NCI-H2029 (cell line): ENCODE results near the gene GREB1.

Source experiments
- DNase-seq: peaks from one replicate; lab custom pipeline; 2025; lab: John Stamatoyannopoulos, UW

GREB1 gene

DNA sequence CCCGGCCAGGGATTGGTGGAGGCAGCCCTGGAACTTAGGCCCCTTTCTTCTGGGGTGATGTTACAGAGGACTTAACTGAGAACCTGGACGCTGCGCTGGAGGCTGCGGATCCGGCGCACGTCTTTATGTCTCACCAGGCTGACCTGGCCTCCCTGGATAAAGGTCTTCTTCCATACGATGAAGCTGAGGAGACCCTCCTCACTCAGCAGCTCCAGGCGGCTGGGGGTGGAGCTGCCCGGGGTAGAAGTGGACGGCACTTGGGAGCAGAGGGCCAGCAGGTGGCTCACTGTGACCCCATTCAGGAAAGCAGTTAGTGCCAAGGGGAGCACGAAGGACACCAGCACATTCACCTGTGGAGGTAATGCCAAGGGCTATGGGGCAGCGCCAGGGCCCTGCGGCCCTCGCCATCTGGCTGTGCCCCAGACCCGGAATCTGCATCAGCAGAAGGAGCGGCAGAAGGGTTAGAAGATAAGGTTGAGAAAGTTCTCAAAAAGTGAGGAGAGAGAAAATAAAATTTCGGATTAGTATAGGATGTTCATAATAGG lies 128.1 kb downstream of the GREB1 start:
- DNase-seq = no peak

DNA sequence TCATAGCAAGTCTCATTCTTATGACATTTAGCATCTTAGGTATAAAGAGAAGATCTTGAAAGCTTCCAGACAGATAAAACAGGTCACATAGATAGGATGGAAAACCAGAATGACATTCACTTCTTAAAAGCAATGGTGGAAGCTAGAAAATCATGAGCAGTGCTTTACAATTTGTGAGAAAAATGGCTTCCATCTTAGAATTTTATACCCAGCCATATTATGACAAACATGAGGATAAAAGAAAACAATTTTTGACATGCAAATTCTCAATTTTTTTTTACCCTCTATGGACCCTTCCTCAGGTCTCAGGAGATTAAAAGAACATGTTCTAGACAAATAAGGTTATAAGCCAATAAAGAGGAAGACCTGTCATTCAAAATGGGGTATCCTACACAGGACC lies 129.0 kb downstream of the GREB1 start:
- DNase-seq = no peak

DNA sequence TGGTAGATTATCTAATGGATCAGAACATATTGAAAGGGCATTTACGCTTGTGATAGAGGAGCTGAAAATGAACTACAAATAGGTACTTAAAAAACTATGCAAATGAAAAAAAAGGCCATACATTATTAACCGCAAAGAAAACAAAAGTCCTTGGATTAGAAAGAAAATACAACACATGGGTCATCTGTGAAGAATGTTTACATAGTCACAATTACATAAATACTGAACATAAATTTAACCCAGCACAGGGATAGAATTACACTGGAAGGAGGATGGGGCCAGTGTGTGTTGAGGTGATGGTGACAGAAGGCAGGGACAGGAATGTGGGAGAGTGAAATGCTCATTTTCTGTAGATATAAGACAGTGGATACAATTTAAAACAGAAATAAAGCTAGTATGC lies 129.6 kb downstream of the GREB1 start:
- no peak for DNase-seq

DNA sequence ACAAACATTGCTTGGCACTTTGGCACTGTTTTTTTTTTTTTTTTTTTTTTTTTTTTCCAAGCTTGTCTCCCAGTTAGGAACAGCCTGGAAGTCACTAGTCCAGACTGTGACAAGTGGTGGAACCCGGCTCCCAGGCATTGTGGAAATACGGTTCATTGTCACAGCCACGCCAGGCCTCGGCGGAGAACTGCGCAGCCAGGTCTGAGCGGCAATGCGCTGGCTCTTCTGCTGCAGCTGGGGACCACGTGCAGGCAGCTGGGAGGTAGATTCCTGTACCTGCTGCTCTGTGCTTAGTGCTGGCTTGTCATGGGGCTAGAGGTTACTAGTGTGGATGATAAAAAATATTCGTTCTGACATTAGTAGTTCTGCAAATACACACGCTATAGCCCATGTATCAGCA lies 131.2 kb downstream of the GREB1 start:
- DNase-seq = no peak

DNA sequence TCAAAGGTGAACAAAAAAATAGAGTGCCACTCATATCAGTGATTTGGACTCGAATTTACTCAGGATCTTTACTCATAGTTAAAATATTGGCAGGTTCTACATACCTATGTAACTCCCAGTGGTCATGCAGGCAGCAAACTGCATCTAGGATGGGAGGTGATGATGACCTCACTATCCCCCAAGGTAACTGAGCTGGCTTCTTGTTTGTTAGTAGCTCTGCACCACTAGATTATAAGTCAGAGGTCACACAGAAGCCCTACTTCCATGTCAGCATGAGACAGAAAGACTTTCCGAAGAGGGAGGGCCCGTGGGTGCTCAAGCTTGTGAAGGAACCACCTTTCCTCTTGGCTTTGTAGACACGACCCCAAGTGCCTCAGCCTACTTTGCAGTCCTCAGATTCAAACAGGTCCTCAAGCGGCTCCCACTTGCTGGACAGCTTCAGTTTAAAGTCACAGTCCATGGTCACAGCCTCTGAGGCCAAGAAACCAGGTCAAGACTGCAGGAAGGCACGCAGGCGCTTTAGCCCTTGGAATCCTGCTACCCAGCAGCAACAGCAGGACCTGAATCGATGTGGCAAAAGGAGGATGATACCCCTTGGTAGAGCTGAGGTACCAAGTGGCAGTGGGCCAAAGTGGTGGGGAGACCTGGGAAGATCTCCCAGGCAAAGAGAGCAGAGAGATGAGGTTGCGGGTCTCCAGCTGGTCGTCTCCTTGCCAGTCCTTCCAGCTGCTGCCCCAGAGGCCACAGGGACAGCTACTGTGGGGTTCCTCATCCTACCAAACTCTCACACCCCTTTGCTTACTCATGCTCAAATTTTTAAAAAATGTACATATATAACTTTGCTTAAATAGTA lies 131.9 kb downstream of the GREB1 start:
- DNase-seq = no peak

DNA sequence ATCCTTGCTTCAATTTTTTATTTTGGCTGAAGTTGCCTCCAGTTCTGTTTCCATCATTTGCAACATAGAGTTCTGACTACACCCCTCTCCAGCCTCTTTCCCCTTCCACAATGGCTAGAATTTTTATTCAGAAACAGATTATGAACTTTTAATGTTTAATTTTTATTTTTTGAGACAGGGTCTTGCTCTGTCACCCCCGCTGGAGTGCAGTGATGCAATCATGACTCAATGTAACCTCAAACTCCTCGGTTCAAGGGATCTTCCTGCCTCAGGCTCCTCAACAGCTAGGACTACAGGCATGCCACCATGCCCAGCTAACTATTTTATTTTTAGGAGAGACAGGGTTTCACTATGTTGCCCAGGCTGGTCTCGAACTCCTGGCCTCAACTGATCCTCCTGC lies 133.3 kb downstream of the GREB1 start:
- no peak for DNase-seq

DNA sequence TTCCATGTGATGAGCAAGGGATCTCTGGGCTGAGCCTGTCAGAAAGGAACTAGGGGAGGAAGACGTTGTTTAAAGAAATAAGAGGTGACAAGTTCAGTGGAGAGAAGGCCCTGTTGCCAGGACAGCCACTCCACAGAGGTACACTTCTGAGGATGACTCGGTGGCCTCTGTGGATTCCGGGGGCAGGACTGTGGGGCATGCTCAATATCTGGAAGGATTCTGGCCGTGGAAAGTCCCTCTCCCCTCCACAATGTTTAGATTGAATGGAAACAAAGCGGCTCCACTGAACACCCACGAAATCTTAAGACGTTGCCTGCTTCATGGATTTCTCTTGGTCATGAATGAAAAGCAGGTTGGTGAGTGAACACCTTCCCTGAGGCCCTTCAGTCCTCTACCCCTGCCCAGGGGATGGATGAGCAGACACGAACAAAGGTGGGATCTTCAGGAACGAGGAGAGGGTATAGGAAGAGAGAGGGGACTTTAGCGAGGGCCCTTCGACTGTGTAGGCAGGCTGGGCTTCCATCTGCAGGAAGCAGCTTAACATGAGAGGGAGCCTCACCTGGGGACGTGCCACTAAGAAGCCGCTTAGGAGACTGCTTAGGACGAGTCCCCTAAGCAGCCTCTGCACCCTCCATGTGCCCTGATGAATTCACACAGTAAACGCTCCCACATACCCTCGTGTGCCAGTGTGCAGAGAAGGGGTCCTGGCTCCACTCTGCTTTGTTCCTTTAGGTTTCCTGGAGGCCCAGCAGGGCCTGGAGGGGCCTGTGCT lies 134.2 kb downstream of the GREB1 start:
- DNase-seq = no peak

DNA sequence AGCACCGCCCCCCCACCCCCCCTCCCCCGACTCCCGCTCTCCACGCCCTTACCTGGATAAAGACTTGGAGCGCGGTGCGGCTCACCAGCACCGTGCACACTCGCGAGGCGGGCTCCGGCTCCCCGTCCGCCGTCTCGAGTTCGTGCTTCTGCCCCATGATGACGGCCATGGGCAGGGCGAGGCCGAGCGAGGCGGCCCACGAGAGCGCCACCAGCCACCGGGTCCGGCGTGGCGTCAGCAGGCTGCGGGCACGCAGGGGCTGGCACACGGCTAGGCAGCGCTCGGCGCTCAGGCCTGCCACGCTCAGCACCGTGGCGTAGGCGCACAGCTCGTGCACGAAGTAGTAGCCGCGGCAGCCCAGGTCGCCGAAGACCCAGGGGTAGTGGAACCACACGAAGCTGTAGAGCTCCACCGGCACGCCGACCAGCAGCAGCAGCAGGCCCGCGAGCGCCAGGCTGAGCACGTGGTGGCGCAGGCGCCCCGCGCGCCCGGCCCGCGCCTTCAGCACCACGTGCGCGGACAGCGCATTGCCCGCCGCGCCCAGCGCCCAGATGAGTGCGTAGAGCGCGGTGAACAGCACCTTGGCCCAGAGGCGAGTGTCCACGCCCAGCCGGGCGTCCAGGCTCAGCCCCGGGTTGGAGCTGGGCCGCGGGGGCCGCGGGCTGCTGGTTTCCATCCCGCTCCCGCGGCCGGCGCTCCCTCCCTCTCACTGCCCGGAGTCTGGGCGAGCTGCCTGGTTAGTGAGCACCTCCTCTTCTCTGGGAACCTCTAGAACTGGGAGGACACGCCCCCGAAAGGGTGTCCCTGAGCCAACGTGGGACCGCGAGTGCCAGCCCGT lies 135.8 kb downstream of the GREB1 start, which contains the start of gene NTSR2:
Gene NTSR2, minus strand, starts transcription at position 742 of the 838 bp plus-strand sequence. Its CDS starts 66 bp downstream, at position 676.
- DNase-seq = no peak

DNA sequence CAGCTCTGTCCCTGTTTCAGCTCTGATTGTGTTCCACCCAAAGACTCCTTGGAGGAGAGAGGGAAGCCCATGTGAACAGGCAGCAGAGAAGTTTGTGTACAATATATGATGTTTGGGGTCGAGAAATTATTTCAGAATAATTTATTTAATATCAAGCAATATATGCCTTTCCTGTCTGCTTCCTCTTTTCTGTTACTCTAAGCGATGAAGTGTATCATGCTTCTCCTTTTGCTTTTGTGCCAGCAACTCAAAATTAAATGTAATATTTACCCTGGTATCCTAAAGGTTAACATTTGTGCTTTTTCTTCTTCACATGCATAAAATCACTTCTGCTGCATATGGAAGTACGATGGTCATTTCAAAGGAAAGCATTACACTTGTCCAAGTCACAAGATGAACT lies 138.6 kb downstream of the GREB1 start:
- no peak for DNase-seq

DNA sequence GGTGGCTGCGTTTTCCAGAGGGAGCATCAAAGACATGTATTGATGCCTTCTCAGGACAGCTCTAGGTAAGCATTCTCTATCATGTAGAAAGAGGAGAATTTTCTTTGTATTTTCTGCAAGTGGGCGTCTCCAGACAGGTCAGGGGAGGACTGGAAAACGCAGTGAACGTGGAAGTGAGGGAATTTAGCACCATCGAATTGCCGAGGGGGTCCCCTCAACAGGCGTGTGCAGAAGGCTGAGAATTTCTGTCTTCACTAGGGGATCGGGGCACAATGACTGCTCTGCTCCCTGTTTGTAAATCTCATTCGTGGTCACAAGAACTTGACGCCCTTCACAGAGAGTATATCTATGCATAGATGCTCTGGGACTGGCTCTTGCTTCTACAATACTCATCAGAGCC lies 141.1 kb downstream of the GREB1 start:
- no peak for DNase-seq

DNA sequence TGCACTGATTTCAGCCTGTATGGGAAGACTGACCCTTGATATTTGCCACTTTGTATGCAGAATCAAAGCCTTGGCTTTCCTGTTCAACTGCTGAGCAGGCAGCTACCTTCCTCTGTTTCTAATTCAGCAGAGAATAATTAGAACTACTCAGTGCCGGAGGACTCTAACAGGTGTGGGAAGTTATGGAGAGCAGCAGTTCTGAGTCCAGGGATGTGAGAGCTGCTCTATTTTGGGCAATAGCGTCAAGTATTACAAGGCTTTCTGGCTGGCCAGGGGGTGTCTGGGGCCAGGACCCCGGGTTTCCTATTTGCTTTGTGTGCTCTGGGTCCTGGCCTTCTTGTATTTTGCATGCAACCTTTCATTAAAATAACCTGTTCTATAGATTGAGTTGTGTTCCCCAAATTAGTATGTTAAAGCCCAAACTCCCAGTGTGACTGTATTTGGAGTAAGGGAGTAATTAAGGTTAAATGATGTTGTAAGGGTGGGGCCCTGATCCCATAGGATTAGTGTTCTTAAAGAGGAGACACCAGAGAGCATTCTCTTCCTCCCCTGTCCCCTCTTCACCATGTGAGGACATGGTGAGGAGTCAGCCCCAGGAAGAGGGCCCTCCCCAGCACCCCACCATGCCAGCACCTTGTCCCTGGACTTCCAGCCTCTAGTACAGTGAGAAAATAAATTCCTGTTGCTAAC lies 141.7 kb downstream of the GREB1 start:
- no peak for DNase-seq

DNA sequence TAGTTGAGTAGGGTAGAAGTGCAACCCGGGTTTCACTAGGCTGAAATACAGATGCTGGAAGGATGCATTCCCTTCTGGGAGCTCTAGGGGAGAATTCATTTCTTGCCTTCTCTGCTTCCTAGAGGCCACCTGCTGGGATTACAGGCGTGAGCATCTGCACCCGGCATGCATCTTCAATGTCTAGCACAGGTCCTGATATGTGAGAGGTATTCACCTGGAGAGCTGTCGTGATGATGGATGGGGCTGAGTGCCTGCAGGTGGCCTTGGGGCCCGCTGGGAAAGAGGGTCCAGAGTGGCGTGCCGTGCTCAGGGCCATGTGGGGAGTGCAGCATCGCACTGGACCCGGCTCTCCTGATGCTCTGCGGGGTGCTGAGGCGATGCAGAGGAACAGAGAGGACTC lies 142.8 kb downstream of the GREB1 start:
- DNase-seq = peak; percentile 28

DNA sequence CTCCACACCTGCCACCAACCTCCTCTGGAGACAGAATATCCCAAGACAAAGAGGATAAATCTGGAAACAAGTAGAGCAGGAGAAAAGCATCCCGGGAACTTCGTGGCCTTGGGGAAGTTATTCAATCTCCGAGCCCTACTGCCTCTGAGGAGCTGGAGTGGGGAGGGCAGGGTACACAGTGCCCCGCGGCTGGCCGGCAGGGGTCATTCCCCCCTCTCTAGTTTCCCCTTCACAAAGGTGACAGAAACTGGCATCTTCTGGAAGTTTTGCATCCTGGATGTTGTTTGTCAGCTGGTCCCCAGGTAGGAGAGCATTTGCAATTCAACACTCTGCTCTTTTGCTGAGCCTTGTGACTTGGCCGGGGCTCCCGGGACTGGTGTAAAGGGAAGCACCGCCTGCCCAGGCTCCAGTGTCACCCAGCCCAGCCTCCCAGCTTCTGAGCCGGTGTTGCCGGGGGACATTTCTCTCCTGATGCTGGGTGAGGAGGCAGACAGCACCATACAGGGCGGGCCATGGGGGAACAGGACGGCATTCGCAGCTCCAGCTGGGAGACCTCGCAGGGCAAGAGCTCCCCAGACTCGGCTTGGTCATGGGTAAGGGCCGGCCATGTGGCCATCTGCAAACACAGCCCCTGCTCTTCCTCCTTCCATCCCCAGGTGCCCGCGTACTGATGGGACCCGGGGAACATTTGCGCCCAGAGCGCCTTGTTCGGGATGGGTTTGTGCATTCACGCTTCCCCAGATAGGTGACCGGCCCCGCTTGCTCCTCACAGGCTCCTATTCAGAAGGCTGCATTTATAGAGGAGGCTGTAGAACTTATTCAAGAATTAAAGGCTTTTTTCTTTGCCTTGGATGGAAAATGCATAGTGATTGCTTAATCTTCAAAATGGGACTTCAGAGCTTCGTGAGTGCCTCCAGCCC lies 143.6 kb downstream of the GREB1 start:
- no peak for DNase-seq

DNA sequence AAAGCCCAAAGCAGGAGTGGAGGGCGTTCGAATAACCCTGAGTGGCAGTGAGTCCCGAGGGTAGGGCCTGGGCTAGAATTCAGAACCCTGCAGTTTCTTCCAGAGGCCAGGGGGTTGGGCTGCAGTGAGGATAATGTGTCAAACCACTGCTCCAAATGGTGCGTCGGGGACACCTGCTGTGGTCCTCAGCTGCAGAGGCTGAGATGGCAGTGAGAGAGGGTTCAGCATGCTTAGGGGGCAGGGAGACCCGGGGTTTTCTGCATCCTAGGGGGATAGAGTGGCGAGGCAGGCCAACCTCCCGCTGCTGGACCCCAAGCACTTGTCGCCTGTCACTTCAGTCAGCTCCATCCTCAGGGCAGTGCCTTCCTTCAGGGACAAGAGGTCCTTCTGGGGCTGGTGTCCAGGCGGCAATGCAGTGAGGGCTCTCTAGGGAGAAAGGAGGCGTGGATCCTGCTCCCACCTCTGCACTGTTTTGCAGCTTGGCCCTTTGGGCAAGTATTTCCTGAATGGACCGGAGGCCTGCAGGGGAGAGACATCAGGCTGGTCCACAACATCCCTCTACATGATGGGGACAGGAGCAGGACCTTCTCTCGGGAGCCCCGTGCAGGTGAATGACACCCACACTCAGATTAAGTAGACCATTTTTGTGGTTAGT lies 144.6 kb downstream of the GREB1 start:
- DNase-seq = no peak

DNA sequence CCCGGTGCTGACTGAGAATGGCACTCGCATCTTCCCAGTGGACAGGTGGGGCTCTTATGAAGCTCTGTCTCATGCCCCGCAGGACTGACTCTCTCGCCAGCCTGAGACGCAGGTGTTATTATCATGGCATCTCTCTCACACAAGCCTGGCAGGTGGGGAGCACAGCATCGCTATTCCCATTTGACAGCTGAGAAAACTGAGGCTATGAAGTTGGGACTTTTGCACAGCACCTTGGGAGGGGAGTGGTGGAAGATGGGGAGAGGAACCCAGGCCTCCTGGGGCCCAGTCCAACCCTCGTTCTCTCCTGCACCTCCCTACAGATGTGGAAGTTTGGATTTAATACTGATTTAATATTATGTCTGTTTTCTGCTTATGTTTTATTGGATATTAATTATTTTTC lies 145.2 kb downstream of the GREB1 start:
- DNase-seq = no peak

DNA sequence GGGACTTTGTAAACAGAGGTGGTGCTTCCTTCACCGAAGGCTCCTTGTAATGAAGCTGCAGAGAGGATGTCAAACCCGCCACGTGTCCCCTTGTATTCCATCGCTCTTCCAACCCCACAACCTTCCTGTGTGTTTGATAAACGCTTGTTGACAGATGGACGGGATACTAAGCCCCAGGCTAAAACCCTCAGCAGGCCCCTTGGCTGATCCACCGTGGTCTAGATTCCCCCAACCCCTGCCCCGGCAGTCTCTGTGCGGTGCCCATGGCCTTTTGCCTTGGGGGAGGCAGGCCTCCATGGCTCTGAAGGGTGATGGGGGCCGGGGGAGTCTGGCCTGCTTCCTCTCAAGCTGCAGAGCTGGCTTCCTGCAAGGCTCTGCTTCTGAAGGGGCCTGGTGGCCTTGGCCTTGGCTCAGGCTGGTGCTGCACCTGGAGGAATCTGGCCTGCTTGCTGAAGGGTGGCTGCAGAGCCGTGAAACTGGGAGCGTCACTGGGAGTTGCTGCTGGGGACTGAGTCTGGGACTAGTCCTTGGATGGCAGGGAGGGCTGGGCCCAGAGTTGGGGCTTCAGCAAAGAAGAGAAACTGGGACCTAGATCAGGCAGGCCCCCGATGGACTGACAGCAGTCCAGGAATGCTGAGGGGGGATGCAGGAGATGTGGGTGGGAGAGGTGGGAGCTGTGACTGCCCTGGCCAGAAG lies 145.8 kb downstream of the GREB1 start:
- DNase-seq = no peak

DNA sequence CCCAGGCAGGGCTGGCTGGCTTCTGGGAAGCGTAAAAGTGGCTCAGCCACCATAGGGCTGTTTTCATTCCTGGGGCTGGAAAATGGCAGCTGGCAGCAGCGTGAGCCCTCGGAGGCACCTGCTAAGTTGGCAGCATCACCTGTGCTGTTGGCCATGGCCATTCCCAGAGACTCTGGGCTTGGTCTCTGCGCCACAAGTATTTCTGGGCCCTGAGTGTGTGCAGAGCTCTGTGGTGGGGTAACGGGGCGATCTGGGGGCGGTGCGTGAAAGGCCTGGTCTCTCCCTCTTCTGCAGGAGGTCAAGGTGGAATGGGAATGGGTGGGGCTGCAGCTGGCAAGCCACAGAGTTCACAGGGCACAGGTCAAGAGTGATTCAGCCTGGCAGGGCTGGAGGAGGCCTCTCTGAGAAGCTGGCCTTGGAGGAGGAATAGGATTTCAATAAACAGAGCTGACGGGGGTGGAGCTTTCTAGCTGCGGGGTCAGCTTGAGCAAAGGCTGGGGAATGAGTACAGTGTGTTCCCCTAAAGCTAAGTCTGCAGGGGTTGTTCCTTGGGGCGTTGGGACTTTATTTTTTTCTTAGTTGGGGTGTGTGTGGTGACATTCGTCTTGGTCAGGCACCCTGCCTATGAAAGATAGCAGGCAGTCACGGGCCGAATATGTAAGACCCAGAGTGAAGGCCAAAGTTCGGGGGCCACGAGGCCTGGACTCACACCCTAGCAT lies 146.5 kb downstream of the GREB1 start:
- peak; percentile 14 for DNase-seq

DNA sequence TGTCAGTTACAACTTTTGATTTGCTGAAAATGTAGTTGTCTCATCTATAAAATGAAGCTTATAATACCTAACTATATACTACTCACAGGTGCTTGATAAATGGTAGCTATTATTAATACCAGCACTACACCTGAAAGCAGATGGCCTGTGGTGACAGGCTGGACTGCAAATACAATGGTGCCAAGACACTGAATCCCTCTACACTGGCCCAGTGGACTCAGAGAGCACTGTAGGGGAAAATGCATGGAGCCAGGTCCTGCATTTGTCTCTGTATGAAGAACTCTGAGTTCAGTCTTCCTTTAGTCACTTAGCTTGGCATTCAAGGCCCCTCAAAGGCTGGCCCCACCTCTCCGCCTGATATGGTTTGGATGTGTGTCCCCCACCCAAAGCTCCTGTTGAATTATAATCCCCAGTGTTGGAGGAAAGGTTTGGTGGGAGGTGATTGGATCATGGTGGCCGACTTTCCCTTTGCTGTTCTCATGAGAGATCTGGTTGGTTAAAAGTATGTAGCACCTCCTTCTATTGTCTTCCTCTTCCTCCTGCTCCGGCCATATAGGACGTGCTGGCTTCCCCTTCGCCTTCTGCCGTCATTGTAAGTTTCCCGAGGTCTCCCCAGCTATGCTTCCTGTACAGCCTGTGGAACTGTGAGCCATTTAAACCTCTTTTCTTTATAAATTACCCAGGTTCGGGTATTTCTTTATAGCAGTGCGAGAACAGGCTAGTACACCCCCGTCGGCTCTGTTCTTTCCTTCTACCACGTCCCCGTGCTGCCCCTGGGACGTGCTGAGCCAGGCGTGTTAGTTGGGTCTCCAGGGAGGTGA lies 147.3 kb downstream of the GREB1 start:
- no peak for DNase-seq
